ENCODE data around the gene PTPN4.

DNA sequence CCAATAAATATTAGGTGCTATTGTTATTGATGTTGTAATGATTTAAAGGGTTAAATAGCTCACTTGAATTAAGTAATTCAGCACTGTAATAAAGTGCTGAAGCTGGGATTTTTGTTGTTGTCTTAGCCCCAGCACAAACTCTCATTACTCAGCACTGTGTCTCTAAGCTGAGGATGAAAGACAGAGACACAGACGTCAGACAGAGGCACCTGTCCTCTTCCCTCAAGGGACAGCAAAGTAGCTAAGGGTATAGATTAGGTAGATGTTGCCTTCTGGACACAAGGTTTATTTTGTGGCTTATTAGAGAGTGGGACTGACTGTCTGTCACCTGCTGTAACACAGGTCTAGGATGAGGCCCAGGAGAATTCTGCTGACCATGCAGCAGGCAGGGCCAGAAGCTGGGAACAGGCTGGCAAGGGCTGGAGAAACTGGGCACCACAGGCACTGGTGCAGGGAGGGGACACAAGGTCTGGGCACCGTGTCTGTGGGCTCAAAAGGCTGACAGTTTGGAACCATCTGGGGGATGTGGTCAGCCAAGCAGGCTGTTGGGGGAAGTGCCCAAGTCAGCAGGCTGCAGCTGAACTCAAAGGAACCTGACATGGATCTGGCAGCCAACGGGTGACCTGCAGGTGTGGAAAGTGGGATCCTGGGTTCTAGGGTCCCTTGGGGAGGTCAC lies 20.0 kb upstream of the PTPN4 start:
- TF ChIP-seq, protein P1, sequence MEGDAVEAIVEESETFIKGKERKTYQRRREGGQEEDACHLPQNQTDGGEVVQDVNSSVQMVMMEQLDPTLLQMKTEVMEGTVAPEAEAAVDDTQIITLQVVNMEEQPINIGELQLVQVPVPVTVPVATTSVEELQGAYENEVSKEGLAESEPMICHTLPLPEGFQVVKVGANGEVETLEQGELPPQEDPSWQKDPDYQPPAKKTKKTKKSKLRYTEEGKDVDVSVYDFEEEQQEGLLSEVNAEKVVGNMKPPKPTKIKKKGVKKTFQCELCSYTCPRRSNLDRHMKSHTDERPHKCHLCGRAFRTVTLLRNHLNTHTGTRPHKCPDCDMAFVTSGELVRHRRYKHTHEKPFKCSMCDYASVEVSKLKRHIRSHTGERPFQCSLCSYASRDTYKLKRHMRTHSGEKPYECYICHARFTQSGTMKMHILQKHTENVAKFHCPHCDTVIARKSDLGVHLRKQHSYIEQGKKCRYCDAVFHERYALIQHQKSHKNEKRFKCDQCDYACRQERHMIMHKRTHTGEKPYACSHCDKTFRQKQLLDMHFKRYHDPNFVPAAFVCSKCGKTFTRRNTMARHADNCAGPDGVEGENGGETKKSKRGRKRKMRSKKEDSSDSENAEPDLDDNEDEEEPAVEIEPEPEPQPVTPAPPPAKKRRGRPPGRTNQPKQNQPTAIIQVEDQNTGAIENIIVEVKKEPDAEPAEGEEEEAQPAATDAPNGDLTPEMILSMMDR (IDR thresholded peaks at IDR 0.05): no peak
- TF ChIP-seq POLR2A (IDR thresholded peaks at IDR 0.05) (no peak), POLR2AphosphoS5 (IDR thresholded peaks at IDR 0.05) (no peak)
